Epithelial cell of esophagus (primary cell): ENCODE data around the gene RAPGEF6.

Experiments
- DNase-seq: peaks from one replicate; pipeline ENCODE4 v3.0.0; 2010; ENCODE audit warnings: low read depth
- H3K4me3 ChIP-seq: 2 replicates; pipeline ENCODE4 v1.5.1; 2011; ENCODE audit warnings: mild to moderate bottlenecking, low read length, control low read depth
- TF ChIP-seq, protein P1 (sequence below): IDR thresholded peaks from 2 replicates; pipeline ENCODE4 v1.5.1; 2011; ENCODE audit warnings: low read depth, mild to moderate bottlenecking, low read length, control low read depth, inconsistent platforms; ENCODE audit not compliant: insufficient read depth; ENCODE audit errors: missing control alignments

Gene RAPGEF6

DNA sequence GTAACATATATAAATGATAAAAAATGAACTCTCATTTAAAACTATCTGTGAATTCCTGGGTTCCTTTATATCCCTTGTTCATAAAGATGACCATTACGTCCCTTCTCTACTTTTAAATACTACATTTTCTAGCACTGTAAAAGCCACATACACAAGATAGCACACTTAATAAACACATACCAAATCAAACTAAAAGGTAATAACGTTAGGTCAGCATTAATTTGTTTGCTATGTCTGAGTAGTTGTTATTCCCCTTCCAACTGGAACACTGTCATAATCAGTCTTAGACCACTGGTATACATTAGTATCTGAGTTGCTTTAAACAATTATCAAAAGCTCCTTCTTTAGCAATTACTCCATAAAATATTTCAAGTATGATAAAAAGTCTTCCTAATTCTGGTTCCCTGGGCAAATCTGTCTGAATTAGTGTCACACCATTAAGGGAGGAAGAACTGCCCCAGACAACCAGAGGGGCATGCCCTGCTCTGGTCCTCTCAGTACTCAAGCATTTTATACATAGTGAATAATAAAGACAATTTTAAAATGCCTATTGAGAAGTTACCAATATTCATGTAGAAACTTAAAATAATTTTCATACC, 98.1 kb downstream of the RAPGEF6 start:
- TF ChIP-seq, protein P1, sequence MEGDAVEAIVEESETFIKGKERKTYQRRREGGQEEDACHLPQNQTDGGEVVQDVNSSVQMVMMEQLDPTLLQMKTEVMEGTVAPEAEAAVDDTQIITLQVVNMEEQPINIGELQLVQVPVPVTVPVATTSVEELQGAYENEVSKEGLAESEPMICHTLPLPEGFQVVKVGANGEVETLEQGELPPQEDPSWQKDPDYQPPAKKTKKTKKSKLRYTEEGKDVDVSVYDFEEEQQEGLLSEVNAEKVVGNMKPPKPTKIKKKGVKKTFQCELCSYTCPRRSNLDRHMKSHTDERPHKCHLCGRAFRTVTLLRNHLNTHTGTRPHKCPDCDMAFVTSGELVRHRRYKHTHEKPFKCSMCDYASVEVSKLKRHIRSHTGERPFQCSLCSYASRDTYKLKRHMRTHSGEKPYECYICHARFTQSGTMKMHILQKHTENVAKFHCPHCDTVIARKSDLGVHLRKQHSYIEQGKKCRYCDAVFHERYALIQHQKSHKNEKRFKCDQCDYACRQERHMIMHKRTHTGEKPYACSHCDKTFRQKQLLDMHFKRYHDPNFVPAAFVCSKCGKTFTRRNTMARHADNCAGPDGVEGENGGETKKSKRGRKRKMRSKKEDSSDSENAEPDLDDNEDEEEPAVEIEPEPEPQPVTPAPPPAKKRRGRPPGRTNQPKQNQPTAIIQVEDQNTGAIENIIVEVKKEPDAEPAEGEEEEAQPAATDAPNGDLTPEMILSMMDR: no peak
- no peak for DNase-seq
- H3K4me3 ChIP-seq: no peak overlapping the region

DNA sequence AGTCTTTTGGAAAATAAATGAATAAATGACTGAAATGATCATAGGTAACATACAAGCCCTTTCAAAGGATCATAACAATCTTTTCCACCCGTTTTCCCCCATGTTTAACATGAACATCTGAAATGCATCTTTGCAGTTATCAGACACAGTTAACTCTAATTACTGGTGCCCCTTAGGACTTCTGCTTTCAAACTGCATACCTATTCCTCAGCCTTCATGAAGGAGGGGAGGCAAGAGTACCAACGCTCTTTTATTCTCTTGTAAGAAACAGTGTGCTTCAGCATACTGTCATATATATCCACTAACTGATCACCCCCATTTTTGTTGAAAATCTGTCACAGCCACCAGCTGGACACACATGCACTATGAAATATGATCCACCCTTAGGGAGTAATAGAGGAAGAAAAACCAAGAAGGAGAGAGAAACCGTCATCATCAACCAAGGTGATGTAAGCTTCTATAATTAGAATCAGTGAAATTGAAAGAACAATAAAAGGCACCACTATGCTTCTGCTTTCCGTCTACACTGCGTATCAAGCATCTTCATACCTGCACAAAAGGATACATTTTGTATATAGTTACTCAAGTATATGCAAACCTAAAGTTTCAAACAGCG, 98.7 kb downstream of the RAPGEF6 start:
- H3K4me3 ChIP-seq: no peak overlapping the region
- DNase-seq: no peak
- TF ChIP-seq, protein P1: no peak

DNA sequence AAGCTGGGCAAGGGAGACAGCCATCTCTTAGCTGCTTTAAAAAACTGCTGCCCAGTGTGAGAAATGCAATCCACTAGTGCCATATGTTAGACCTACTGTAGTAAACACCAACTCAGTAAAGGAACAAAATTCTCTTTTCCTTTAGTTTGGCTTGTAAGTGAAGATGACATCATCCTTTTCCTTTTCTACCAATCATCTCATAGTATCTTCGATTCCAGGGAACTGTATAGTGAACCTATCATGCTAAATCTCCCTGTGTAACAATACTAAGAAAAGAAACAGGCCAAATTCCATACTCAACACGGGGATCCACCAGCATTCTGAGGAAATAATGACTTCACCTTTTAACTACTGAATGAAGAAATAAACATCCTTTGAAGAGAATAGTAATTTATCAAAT, 100.1 kb downstream of the RAPGEF6 start:
- no peak overlapping the region for H3K4me3 ChIP-seq
- TF ChIP-seq, protein P1: no peak
- no peak for DNase-seq

DNA sequence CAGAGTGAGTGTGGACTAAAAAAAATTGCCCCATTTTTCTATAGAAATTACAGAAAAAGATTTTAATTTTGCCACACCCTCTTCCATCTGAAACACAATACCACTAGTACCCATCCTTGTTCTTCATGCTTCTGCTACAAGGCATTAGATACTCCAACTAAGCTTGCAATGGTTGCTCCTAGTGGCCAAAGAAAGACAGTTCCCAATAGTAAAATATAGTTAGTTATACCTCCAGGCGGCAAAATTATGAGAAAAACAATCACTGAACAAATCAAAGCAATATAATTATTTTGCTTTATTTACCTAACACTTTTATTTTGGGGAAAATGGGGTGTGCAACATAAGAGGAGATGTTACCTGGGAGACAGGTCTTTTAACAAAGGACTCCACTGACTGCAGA, 101.2 kb downstream of the RAPGEF6 start:
- DNase-seq: no peak
- TF ChIP-seq, protein P1: peak; percentile 9

DNA sequence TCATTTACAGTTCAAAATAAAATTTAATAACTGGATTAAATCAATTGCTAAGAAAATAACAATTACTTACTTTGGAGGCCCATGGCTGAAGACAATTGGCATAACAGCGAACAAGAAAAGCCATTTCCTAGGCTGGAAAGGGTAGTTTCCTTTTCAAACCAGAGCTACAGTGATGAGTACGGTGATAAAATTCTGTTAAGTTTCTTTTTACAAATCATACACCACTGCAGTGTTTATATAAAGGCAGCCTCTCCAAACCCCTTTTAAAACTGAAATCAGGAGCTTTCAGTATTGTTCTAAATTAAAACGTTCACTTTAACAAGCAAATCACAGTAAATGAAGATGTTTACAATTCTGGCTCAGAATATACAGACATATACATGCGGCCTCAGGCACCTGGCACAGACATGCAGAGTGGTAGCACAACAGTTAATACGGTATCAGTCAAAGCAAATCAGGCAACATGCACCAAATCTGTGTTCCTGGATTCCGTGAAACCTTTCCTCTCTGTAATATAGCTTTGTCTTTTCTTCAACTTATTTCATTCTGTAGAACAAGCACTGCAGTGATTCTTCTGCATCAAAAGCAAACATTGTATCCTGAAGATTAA, 102.9 kb downstream of the RAPGEF6 start:
- TF ChIP-seq, protein P1: no peak
- H3K4me3 ChIP-seq: no peak overlapping the region
- DNase-seq: no peak

More for the DNA sequence above, 101.2 kb downstream of the RAPGEF6 start:
- no peak overlapping the region for H3K4me3 ChIP-seq

DNA sequence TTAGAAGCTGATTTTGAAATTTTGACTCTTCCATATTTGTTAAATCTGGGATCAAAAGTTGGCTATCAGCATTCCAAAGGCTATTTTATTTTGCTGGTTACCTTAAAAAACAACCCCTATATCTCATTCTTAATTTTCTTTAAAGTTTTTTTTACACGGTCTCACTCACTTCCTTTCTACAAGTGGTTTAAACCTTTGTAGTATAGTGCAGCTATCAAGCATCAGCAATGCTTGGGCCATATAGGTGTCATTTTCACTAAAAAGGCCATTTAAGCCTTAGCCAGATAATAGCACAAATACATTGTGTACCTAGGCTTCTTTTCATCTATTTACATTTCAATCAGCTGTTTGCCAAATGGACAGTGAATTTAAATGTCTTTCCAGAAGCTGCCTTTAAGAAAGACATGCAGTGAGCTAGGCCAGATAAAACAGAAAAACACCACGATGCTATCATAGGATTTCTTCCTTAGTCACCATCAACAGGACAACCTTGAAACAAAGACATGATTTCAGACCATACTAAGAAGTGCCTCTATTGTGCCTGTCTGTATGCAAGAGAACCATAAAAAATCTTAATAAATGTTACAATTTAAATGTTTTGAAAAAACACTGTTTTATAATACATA, 104.2 kb downstream of the RAPGEF6 start:
- no peak for DNase-seq
- TF ChIP-seq, protein P1: no peak
- H3K4me3 ChIP-seq: no peak overlapping the region
